ENCODE data around the gene SPIRE1.

DNA sequence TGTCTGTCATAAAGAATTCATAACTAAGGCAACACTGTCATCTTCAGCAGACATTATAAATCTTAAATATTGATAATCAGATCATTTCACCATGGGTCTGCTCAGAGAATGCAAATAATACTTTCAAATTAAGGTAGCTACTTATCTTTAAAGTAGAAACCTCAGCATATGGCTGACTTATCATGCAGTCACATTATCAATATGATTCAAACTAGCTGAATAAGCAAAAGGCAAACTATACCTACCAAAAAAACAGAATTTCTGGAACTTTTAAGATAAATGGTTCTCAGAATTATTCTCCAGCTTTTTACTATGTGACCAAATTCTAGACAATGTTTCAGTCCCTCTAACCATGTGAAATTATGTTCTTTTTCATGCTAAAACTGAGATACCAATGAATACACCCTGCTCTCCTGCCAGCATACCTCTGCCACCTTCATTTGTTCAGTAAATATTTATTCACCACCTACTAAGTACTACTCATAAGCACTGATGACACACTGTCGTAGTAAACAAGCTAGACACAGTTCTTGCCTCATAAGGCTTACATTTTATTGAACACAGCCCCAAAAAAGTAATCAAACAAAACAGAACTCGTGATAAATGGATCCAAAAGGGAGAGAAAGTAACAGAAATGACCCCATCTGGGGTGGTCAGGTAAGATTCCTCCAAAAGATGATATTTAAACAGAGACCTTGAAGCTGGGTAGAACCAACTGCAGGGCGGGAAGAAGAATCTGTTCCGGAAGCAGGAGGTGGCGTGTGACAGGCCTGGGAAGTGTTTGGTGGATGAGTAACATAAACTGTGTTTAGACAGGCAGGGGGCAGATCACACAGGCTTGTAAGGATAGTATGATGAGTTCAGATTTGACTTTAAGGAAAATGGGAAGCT, 17.7 kb downstream of the SPIRE1 start:
- TF ChIP-seq CTCF (IDR thresholded peaks at IDR 0.05) (no peak), POLR2A (IDR thresholded peaks at IDR 0.05) (no peak)
